Measurements from ENCODE around the gene MCTP1. TPM values are rescaled to one million over a fixed set of nuclear protein-coding genes. Genes with fewer than 3 reads are reported as not detected.

Gene MCTP1
- total RNA-seq, 4 donors from 2014 or later, result 3.5 to 19.8 (median 5.8) TPM

DNA sequence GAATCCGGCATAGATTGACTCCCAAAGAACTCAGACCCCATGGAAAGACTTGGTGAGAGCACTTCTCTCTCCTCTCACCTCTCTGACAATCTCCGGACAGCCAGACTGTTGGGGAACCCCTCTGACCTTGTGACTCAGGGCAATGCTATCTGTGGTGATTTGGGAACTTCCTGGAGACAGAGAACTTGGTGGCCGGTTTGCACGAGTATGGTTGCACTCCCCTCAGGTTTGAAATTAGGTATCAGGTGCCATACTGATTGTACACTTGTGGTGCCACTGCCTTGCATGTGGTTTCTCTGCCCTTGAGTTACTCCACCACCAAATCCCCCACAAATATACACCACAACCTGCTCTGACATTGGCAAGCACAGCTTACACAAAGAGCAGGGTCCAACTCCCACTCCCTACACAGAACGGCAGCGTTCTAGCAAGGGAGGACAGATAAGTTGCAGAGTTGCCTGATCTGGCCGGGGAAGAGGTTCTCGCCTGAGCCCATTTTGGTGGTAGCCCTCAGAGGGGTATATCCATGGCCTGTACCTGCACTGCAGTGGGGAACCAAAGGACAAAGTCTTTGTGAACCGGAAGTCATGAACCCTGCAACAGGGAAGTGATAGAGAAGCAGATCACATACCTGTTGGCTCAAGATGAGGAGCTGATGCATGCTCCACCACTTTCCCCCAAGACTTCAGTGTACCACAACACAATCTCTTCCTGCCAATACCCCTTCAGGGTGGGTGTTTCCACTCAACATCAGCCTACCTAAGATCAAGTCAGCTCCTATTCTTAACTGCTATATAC lies 255.1 kb downstream of the MCTP1 start:
- DNase-seq, result no peak
- Histone ChIP-seq H3K27ac (no peak overlapping the region), H3K4me3 (no peak overlapping the region), H3K9me3 (no peaks in the 10 kb centered on the region), H3K36me3 (no peaks in the 10 kb centered on the region), H3K27me3 (no peaks in the 10 kb centered on the region), H3K4me1 (no peaks in the 10 kb centered on the region)
- WGBS, 2 donors, result 79 to 85% methylated on average over 6 to 9 of the region's 9 CpGs
- TF ChIP-seq, protein P1, sequence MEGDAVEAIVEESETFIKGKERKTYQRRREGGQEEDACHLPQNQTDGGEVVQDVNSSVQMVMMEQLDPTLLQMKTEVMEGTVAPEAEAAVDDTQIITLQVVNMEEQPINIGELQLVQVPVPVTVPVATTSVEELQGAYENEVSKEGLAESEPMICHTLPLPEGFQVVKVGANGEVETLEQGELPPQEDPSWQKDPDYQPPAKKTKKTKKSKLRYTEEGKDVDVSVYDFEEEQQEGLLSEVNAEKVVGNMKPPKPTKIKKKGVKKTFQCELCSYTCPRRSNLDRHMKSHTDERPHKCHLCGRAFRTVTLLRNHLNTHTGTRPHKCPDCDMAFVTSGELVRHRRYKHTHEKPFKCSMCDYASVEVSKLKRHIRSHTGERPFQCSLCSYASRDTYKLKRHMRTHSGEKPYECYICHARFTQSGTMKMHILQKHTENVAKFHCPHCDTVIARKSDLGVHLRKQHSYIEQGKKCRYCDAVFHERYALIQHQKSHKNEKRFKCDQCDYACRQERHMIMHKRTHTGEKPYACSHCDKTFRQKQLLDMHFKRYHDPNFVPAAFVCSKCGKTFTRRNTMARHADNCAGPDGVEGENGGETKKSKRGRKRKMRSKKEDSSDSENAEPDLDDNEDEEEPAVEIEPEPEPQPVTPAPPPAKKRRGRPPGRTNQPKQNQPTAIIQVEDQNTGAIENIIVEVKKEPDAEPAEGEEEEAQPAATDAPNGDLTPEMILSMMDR (IDR thresholded peaks at IDR 0.05), result no peak
- no peak for TF ChIP-seq POLR2A (IDR thresholded peaks at IDR 0.05)
- intact Hi-C loops (cut with DNase I), result no loop called here

DNA sequence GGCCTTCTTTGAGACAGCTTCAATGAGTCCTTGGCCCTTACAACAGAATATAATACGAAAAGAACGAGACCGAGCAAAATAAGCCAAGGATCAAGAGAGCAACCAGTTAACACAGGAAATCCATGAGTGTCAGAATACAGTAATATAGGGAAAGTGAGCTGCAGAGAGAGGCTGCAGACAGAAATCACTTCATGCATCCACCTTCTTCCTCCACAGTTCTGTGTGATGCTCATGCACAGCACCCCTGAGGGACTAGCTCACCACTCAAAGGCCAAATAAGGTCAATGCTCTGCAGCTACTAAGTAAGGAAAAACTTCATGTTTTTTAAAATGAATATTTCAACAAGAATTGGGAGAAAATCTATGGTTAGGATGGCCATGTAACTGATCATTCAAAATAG lies 257.1 kb downstream of the MCTP1 start:
- TF ChIP-seq, protein P1 (IDR thresholded peaks at IDR 0.05), result no peak
- no peak for TF ChIP-seq POLR2A (IDR thresholded peaks at IDR 0.05)
- intact Hi-C loops (cut with DNase I), result no loop called here
- no peaks in the 10 kb centered on the region for H3K9me3 ChIP-seq
- H3K4me3 ChIP-seq, result no peak overlapping the region
- H3K4me1 ChIP-seq, result no peaks in the 10 kb centered on the region
- H3K27ac ChIP-seq, result no peak overlapping the region
- DNase-seq, result no peak
- no peaks in the 10 kb centered on the region for H3K36me3 ChIP-seq
- no peaks in the 10 kb centered on the region for H3K27me3 ChIP-seq
- 39 to 60% methylated on average over 2 of the region's 3 CpGs for WGBS, 2 donors

DNA sequence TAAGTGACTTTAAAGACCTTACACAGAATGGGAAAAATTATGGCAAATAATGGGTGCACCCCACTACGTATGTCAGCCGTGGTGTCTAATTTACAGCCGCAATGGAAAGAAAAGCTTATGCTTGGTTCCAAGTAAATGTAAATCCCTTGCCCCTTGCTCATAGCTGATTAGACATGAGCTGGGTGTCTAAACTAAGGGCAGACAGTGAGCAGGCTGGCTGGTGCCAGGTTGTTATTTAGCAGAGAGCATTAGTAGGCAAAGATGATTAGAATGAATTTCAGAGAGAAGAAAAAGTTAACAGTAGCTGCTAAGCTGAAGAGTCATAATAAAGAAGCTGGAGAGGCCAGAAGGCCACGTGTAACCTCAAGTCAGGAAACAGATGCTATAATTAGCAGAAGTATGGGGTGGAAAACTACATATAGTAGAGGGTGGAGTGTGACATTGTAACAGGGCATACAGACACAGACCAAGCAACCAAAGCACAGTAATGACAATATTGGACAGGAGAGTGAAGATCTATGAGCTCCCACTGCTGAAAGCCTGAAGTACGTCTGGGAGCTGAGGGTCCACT lies 257.7 kb downstream of the MCTP1 start:
- Histone ChIP-seq H3K27me3 (no peaks in the 10 kb centered on the region), H3K9me3 (no peaks in the 10 kb centered on the region), H3K4me3 (no peak overlapping the region), H3K36me3 (no peaks in the 10 kb centered on the region), H3K27ac (no peak overlapping the region), H3K4me1 (no peaks in the 10 kb centered on the region)
- 59 to 64% methylated on average over 5 of the region's 5 CpGs for WGBS, 2 donors
- no peak for DNase-seq
- intact Hi-C loops (cut with DNase I), result no loop called here
- TF ChIP-seq POLR2A (IDR thresholded peaks at IDR 0.05), result no peak
- TF ChIP-seq, protein P1 (IDR thresholded peaks at IDR 0.05), result no peak

DNA sequence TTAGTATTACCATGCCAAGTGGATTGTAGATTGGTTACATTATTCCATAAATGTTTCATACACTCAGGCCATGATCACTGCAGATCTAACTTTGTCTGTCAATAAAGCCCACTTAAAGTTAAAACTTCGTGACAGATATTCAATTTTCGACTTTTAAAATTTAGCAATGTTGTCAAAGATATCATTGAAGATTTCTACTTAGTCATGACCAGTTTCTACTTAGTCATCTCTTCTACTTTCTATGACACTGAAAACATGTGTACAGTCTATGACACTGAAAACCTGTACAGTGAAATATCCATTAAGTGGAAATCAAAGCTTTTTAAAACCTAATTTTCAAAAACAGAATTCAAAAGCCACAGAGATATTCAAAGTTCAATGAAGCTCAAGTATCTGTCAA lies 258.2 kb downstream of the MCTP1 start:
- no peak overlapping the region for H3K27ac ChIP-seq

More for the DNA sequence above, 258.2 kb downstream of the MCTP1 start:
- intact Hi-C loops (cut with DNase I), result no loop called here
- no peaks in the 10 kb centered on the region for H3K4me1 ChIP-seq
- H3K27me3 ChIP-seq, result no peaks in the 10 kb centered on the region
- TF ChIP-seq, protein P1 (IDR thresholded peaks at IDR 0.05), result no peak
- no peak for TF ChIP-seq POLR2A (IDR thresholded peaks at IDR 0.05)
- no peak for DNase-seq
- H3K36me3 ChIP-seq, result no peaks in the 10 kb centered on the region
- WGBS, 2 donors, result 66 to 80% methylated on average over 2 of the region's 2 CpGs
- no peak overlapping the region for H3K4me3 ChIP-seq
- no peaks in the 10 kb centered on the region for H3K9me3 ChIP-seq
